ENCODE data around the gene LPAR6. TPM values are rescaled to one million over a fixed set of nuclear protein-coding genes. Genes with fewer than 3 reads are reported as not detected.

Gene LPAR6
- total RNA-seq, 3 donors from 2014 or later: 2.0 to 4.5 (median 3.8) TPM

- H3K36me3 Mint-ChIP-seq (ENCODE audit: insufficient read depth): no peaks in the 10 kb centered on the region
- no peaks in the 10 kb centered on the region for H3K27me3 Mint-ChIP-seq (ENCODE audit: low read depth)
- no peak for DNase-seq
- no peaks in the 10 kb centered on the region for H3K9me3 Mint-ChIP-seq
- peak; percentile 96 to 97 for ATAC-seq
- H3K4me3 Mint-ChIP-seq: peak overlapping the region; percentile 17
- H3K4me1 Mint-ChIP-seq (ENCODE audit: low read depth): peaks cover 81% of the 10 kb centered on the region
These were observed 9.7 kb downstream of the LPAR6 start for GRCh38 chr13:48403151-48403631.

DNA sequence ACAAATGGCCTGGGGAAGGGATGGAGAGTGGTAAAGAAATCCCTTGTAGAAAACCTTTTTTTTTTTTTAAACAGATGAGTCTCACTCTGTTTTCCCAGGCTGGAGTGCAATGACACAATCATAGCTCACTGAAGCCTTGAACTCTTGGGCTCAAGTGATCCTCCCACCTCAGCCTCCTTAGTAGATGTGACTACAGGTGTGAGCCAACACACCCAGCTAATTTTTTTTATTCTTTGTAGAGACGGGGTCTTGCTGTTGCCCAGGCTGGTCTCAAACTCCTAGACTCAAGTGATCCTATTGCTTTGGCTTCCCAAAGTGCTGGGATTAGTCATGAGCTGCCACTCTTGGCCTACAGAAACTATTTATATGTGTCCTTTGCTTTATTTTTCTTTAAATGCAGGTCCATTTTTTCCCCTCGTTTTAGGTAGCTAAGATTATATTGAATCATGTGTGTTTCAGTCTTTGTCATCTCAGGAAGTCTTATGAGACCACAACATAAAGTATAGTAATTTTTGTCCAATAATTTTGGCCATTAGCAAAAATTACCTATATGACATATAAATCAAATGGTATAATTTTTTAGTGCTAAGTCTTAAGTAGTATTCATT lies 10.5 kb downstream of the LPAR6 start:
- no peaks in the 10 kb centered on the region for H3K36me3 Mint-ChIP-seq (ENCODE audit: insufficient read depth)
- H3K4me3 Mint-ChIP-seq: peak overlapping the region; percentile 37
- H3K27me3 Mint-ChIP-seq (ENCODE audit: low read depth): no peaks in the 10 kb centered on the region
- no peak for ATAC-seq
- no peaks in the 10 kb centered on the region for H3K9me3 Mint-ChIP-seq
- no peak for DNase-seq
- peaks cover 81% of the 10 kb centered on the region for H3K4me1 Mint-ChIP-seq (ENCODE audit: low read depth)

DNA sequence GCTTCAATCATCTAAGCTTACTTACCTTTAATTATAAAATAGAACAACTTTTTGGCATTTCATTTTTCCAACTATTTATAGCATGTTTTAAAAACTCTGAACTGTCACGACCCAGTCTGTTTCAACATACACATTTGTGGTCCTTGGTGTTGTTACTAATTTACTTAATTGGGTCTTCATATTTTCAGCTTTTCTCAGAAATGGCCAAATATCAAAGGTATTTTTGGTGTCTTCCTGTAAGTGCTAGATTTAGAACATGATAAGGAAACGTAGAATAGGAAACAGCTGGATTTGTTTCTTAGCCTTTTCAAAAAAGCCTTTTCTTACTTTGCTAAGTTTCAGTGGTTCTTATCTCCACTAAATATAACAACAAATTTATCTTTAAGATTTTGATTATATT lies 11.4 kb downstream of the LPAR6 start:
- Mint-ChIP-seq H3K27me3 (ENCODE audit: low read depth) (no peaks in the 10 kb centered on the region), H3K9me3 (no peaks in the 10 kb centered on the region), H3K36me3 (ENCODE audit: insufficient read depth) (no peaks in the 10 kb centered on the region), H3K4me1 (ENCODE audit: low read depth) (peaks cover 75% of the 10 kb centered on the region), H3K4me3 (no peak overlapping the region)
- no peak for DNase-seq
- ATAC-seq: no peak

- ATAC-seq (peak in 1 of 2 donors; percentile 13), DNase-seq (no peak)
- Mint-ChIP-seq H3K9me3 (no peaks in the 10 kb centered on the region), H3K36me3 (ENCODE audit: insufficient read depth) (no peaks in the 10 kb centered on the region), H3K4me1 (ENCODE audit: low read depth) (peaks cover 69% of the 10 kb centered on the region), H3K27me3 (ENCODE audit: low read depth) (no peaks in the 10 kb centered on the region), H3K4me3 (peak overlapping the region; percentile 44)
These were observed 12.0 kb downstream of the LPAR6 start for GRCh38 chr13:48400850-48401291.

DNA sequence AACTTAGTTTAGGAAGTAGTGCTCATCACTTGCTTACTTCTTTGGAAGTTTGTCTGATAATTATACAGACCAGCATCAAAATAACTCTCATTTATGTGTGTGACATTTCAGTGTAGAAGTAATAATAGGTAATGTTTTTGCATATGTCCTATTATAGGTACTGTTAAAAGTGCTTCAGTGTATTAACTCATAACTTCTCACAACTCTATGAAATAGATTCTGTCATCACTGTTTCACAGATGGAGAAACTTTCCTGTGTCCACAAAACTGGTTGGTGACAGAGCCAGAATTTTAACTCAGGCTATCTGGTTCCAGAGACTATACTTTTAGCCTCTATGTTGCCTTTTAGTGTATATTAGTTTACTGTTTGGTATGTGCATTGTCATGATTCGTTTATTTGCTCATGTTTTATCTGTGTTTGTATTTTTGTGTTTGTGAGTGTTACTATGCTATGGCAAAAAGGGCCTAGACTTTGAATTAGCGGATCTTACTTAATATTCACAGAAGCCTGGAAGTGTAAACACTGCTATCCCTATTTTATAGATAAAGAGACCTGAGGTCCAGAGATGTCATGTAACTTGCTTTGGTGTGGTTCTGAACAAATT lies 12.7 kb downstream of the LPAR6 start:
- DNase-seq (no peak), ATAC-seq (no peak)
- Mint-ChIP-seq H3K9me3 (peaks cover 6% of the 10 kb centered on the region), H3K4me3 (no peak overlapping the region), H3K4me1 (ENCODE audit: low read depth) (peaks cover 64% of the 10 kb centered on the region), H3K36me3 (ENCODE audit: insufficient read depth) (peaks cover 6% of the 10 kb centered on the region), H3K27me3 (ENCODE audit: low read depth) (no peaks in the 10 kb centered on the region)

- no peak overlapping the region for H3K4me3 Mint-ChIP-seq
- H3K36me3 Mint-ChIP-seq (ENCODE audit: insufficient read depth): peaks cover 17% of the 10 kb centered on the region
- peaks cover 49% of the 10 kb centered on the region for H3K4me1 Mint-ChIP-seq (ENCODE audit: low read depth)
- no peaks in the 10 kb centered on the region for H3K27me3 Mint-ChIP-seq (ENCODE audit: low read depth)
- DNase-seq (no peak), ATAC-seq (no peak)
- H3K9me3 Mint-ChIP-seq: peaks cover 6% of the 10 kb centered on the region
These were observed 14.3 kb downstream of the LPAR6 start for GRCh38 chr13:48398450-48399095.

DNA sequence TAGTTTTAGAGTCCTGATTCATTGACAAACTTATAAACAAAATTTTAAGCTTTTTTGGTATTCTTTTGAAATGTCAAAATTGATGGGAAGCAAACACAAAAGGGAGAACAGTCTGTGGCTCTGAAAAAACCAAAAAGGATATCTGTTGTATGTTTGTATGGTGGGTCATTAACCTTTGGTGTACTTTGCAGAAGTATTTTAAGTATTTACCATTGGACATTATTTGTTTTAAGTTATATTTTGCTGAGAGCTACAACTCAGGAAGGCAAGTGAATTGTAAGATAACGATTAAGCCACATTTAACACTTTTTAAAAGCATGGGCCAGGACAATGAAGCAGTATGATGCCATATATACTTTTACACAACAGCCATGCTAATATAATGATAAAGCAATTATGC lies 15.2 kb downstream of the LPAR6 start:
- Mint-ChIP-seq H3K27me3 (ENCODE audit: low read depth) (no peaks in the 10 kb centered on the region), H3K4me1 (ENCODE audit: low read depth) (peaks cover 42% of the 10 kb centered on the region), H3K9me3 (peaks cover 10% of the 10 kb centered on the region), H3K4me3 (no peak overlapping the region), H3K36me3 (ENCODE audit: insufficient read depth) (peaks cover 24% of the 10 kb centered on the region)
- ATAC-seq (no peak), DNase-seq (no peak)

- Mint-ChIP-seq H3K4me1 (ENCODE audit: low read depth) (peaks cover 16% of the 10 kb centered on the region), H3K27me3 (ENCODE audit: low read depth) (no peaks in the 10 kb centered on the region), H3K36me3 (ENCODE audit: insufficient read depth) (peaks cover 50% of the 10 kb centered on the region), H3K9me3 (peaks cover 32% of the 10 kb centered on the region), H3K4me3 (no peak overlapping the region)
- no peak for DNase-seq
- no peak for ATAC-seq
These were observed 19.2 kb downstream of the LPAR6 start for GRCh38 chr13:48393698-48394085.

GRCh38 chr13:48393030-48393697 lies 19.7 kb downstream of the LPAR6 start:
- peaks cover 11% of the 10 kb centered on the region for H3K4me1 Mint-ChIP-seq (ENCODE audit: low read depth)
- H3K4me3 Mint-ChIP-seq: no peak overlapping the region
- H3K9me3 Mint-ChIP-seq: peaks cover 32% of the 10 kb centered on the region
- H3K27me3 Mint-ChIP-seq (ENCODE audit: low read depth): no peaks in the 10 kb centered on the region
- peaks cover 53% of the 10 kb centered on the region for H3K36me3 Mint-ChIP-seq (ENCODE audit: insufficient read depth)
- no peak for ATAC-seq
- no peak for DNase-seq

- Mint-ChIP-seq H3K27me3 (ENCODE audit: low read depth) (no peaks in the 10 kb centered on the region), H3K4me1 (ENCODE audit: low read depth) (peaks cover 7% of the 10 kb centered on the region), H3K9me3 (peaks cover 32% of the 10 kb centered on the region), H3K4me3 (no peak overlapping the region), H3K36me3 (ENCODE audit: insufficient read depth) (peaks cover 60% of the 10 kb centered on the region)
- no peak for DNase-seq
- ATAC-seq: no peak
These were observed 21.7 kb downstream of the LPAR6 start for GRCh38 chr13:48391257-48391656.

DNA sequence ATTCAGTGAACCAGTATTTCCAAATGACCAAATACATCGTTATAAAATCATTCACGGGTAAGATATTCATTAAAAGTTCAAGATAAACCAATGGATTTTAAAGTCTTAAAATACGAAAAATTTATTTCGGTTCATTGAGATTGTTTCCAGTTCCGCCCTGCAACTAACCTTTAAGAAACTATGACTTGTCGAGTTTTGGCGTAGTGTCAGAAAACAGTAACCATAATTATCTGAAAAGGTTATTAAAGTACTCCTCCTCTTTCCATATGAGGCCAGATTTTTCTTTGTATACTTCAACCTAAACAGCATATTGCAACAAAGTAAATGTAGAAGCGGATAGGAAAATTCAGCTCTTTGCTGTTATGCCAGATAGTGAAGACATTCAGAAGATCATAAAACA lies 26.1 kb downstream of the LPAR6 start:
- no peak overlapping the region for H3K4me3 Mint-ChIP-seq
- DNase-seq (no peak), ATAC-seq (no peak)
- H3K27me3 Mint-ChIP-seq (ENCODE audit: low read depth): no peaks in the 10 kb centered on the region
- peaks cover 8% of the 10 kb centered on the region for H3K4me1 Mint-ChIP-seq (ENCODE audit: low read depth)
- peaks cover 16% of the 10 kb centered on the region for H3K9me3 Mint-ChIP-seq
- H3K36me3 Mint-ChIP-seq (ENCODE audit: insufficient read depth): peaks cover 42% of the 10 kb centered on the region

GRCh38 chr13:48383384-48383783 lies 29.5 kb downstream of the LPAR6 start:
- Mint-ChIP-seq H3K4me3 (no peak overlapping the region), H3K27me3 (ENCODE audit: low read depth) (no peaks in the 10 kb centered on the region), H3K36me3 (ENCODE audit: insufficient read depth) (peaks cover 36% of the 10 kb centered on the region), H3K9me3 (no peaks in the 10 kb centered on the region), H3K4me1 (ENCODE audit: low read depth) (peaks cover 4% of the 10 kb centered on the region)
- ATAC-seq (no peak), DNase-seq (no peak)

- DNase-seq (no peak), ATAC-seq (no peak)
- no peak overlapping the region for H3K4me3 Mint-ChIP-seq
- no peaks in the 10 kb centered on the region for H3K9me3 Mint-ChIP-seq
- peaks cover 36% of the 10 kb centered on the region for H3K36me3 Mint-ChIP-seq (ENCODE audit: insufficient read depth)
- H3K4me1 Mint-ChIP-seq (ENCODE audit: low read depth): peaks cover 2% of the 10 kb centered on the region
- H3K27me3 Mint-ChIP-seq (ENCODE audit: low read depth): no peaks in the 10 kb centered on the region
These were observed 32.3 kb downstream of the LPAR6 start for GRCh38 chr13:48380581-48380980.

- DNase-seq (no peak), ATAC-seq (no peak)
- Mint-ChIP-seq H3K27me3 (ENCODE audit: low read depth) (no peaks in the 10 kb centered on the region), H3K9me3 (peaks cover 4% of the 10 kb centered on the region), H3K4me3 (no peak overlapping the region), H3K36me3 (ENCODE audit: insufficient read depth) (peaks cover 42% of the 10 kb centered on the region), H3K4me1 (ENCODE audit: low read depth) (no peaks in the 10 kb centered on the region)
These were observed 35.1 kb downstream of the LPAR6 start for GRCh38 chr13:48377857-48378256.

All from activated T-cell treated with anti-CD3 and anti-CD28 coated beads, Interleukin-2, amount 50 U/mL, for 4 hours (primary cell).